H1 (cell line): Measurements from ENCODE around the gene CAPN15. TPM values are rescaled to one million over a fixed set of nuclear protein-coding genes. Genes with fewer than 3 reads are reported as not detected.

Experiments used
- CTCF ChIA-PET: fragments of 300-600 bp; sonication (Branson Sonifier 250); formaldehyde crosslinking; loops from one replicate; lab custom pipeline; 2021; ENCODE audit not compliant: partially characterized antibody; lab: Charles Lee
- POLR2A ChIA-PET: fragments of 300-600 bp; sonication (Branson Sonifier 250); formaldehyde crosslinking; loops from one replicate; lab custom pipeline; 2021; ENCODE audit warnings: inconsistent platforms; ENCODE audit not compliant: partially characterized antibody; lab: Charles Lee
- DNase-seq, 2 experiments: peaks; one replicate each; pipeline versions ENCODE4 v3.0.0 to v3.0.0-alpha.2; 2010 to 2022; ENCODE audit warnings: low spot score in 2 of 2, low read depth in 1 of 2, mixed read lengths in 1 of 2
- FAIRE-seq: peaks from 2 replicates; lab custom pipeline; 2011; peaks lifted over from hg19 to GRCh38; lab: Jason Lieb, UNC
- H2AFZ ChIP-seq: 2 replicates; pipeline ENCODE4 v1.8.1; 2012; ENCODE audit warnings: low read length, inconsistent platforms
- H2AK5ac ChIP-seq: 2 replicates; pipeline ENCODE4 v1.6.1; 2013; ENCODE audit warnings: low read depth, low read length
- H2BK120ac ChIP-seq: replicated peaks from 2 replicates; pipeline ENCODE3; 2013; ENCODE audit warnings: low read depth, low read length, inconsistent platforms
- H2BK12ac ChIP-seq: 2 replicates; pipeline ENCODE4 v1.6.1; 2013; ENCODE audit warnings: low read depth, low read length
- H2BK15ac ChIP-seq: 2 replicates; pipeline ENCODE4 v1.6.1; 2013; ENCODE audit warnings: low read length
- H2BK20ac ChIP-seq: 2 replicates; pipeline ENCODE4 v1.6.1; 2013; ENCODE audit warnings: low read length
- H2BK5ac ChIP-seq: 2 replicates; pipeline ENCODE4 v1.6.1; 2013; ENCODE audit warnings: low read depth, low read length
- H3K14ac ChIP-seq: 2 replicates; pipeline ENCODE4 v1.6.1; 2013; ENCODE audit warnings: inconsistent platforms; ENCODE audit not compliant: insufficient read length
- H3K18ac ChIP-seq: 2 replicates; pipeline ENCODE4 v1.6.1; 2013; ENCODE audit warnings: low read length; ENCODE audit errors: extremely low read depth
- H3K23ac ChIP-seq: 2 replicates; pipeline ENCODE4 v1.6.1; 2013; ENCODE audit warnings: inconsistent platforms; ENCODE audit not compliant: insufficient read length
- H3K23me2 ChIP-seq: 2 replicates; pipeline ENCODE4 v1.6.1; 2013; ENCODE audit warnings: low read depth, low read length
- H3K27ac ChIP-seq: 2 replicates; pipeline ENCODE4 v1.6.1; 2011; ENCODE audit warnings: low read depth, low read length, inconsistent platforms
- H3K27me3 ChIP-seq, 4 experiments: replicated peaks in 1 of 4; 1 replicate in 1 of 4; 2 replicates in 3 of 4; pipeline versions ENCODE4 v1.6.1 to v1.8.1; 2011 to 2013; ENCODE audit warnings: low read length in 3 of 4, mild to moderate bottlenecking in 3 of 4, inconsistent platforms in 2 of 4, mixed read lengths in 2 of 4, moderate library complexity in 1 of 4; ENCODE audit not compliant: control insufficient read depth in 3 of 4, insufficient read depth in 3 of 4; ENCODE audit errors: extremely low read depth in 1 of 4
- H3K36me3 ChIP-seq, 4 experiments: 2 replicates each; pipeline versions ENCODE4 v1.6.1 to v1.8.1; 2011 to 2013; ENCODE audit warnings: mild to moderate bottlenecking in 4 of 4, low read length in 3 of 4, moderate library complexity in 2 of 4, control low read depth in 1 of 4, inconsistent platforms in 1 of 4; ENCODE audit not compliant: insufficient read depth in 4 of 4, control insufficient read depth in 2 of 4
- H3K4ac ChIP-seq: replicated peaks from 2 replicates; pipeline ENCODE3; 2013; ENCODE audit warnings: low read length, low read depth, mixed read lengths, inconsistent platforms; ENCODE audit not compliant: insufficient read length
- H3K4me1 ChIP-seq, 4 experiments: replicated peaks in 1 of 4; 1 replicate in 1 of 4; 2 replicates in 3 of 4; pipeline versions ENCODE4 v1.6.1 to v1.8.1; 2011 to 2013; ENCODE audit warnings: low read length in 3 of 4, inconsistent platforms in 2 of 4, mixed read lengths in 1 of 4; ENCODE audit not compliant: insufficient read depth in 4 of 4, control insufficient read depth in 3 of 4
- H3K4me2 ChIP-seq, 2 experiments: 2 replicates each; pipeline versions ENCODE4 v1.6.1 to v1.8.1; 2011 to 2013; ENCODE audit warnings: low read depth in 2 of 2, low read length in 2 of 2, control low read depth in 1 of 2, inconsistent platforms in 1 of 2, mild to moderate bottlenecking in 1 of 2; ENCODE audit not compliant: insufficient read depth in 1 of 2
- H3K4me3 ChIP-seq, 4 experiments: fragments of 200-600, 300-600 bp in 1 of 4; sonication (generic), shearing (Covaris generic), sonication (Bioruptor Twin) in 1 of 4; 2 replicates each; pipeline versions ENCODE4 v1.5.1 to v1.8.1; 2011 to 2016; ENCODE audit warnings: low read length in 4 of 4, low read depth in 3 of 4, control low read depth in 2 of 4, inconsistent platforms in 2 of 4, mild to moderate bottlenecking in 2 of 4, mixed read lengths in 1 of 4, moderate library complexity in 1 of 4; ENCODE audit not compliant: insufficient read depth in 2 of 4; ENCODE audit errors: extremely low read depth in 1 of 4
- H3K56ac ChIP-seq: replicated peaks from 2 replicates; pipeline ENCODE3; 2013; ENCODE audit warnings: low read depth, mild to moderate bottlenecking, mixed read lengths, low read length, inconsistent platforms; ENCODE audit not compliant: insufficient read length
- H3K79me1 ChIP-seq: 2 replicates; pipeline ENCODE4 v1.6.1; 2013; ENCODE audit warnings: low read depth, low read length, control low read depth
- H3K79me2 ChIP-seq, 2 experiments: 2 replicates each; pipeline versions ENCODE4 v1.6.1 to v1.8.1; 2012 to 2013; ENCODE audit warnings: low read length in 2 of 2, mild to moderate bottlenecking in 2 of 2, inconsistent platforms in 1 of 2; ENCODE audit not compliant: insufficient read depth in 2 of 2, control insufficient read depth in 1 of 2
- H3K9ac ChIP-seq, 4 experiments: replicated peaks in 1 of 4; 1 replicate in 1 of 4; 2 replicates in 3 of 4; pipeline versions ENCODE4 v1.6.1 to v1.8.1; 2011 to 2013; ENCODE audit warnings: low read depth in 3 of 4, low read length in 3 of 4, control low read depth in 2 of 4, mild to moderate bottlenecking in 2 of 4, moderate library complexity in 2 of 4, inconsistent platforms in 1 of 4; ENCODE audit errors: extremely low read depth in 1 of 4
- H3K9me3 ChIP-seq, 2 experiments: 2 replicates each; pipeline versions ENCODE4 v1.6.1 to v1.8.1; 2012 to 2013; ENCODE audit warnings: mild to moderate bottlenecking in 2 of 2, moderate library complexity in 2 of 2, control low read depth in 1 of 2, inconsistent platforms in 1 of 2, low read depth in 1 of 2, low read length in 1 of 2, mixed read lengths in 1 of 2; ENCODE audit not compliant: insufficient read depth in 2 of 2
- H4K20me1 ChIP-seq, 2 experiments: replicated peaks in 1 of 2; 2 replicates each; pipeline versions ENCODE3 to v1.8.1; 2011 to 2013; ENCODE audit warnings: inconsistent platforms in 2 of 2, low read length in 2 of 2, mild to moderate bottlenecking in 1 of 2; ENCODE audit not compliant: insufficient read depth in 2 of 2, control insufficient read depth in 1 of 2
- H4K5ac ChIP-seq: 2 replicates; pipeline ENCODE4 v1.6.1; 2013; ENCODE audit warnings: low read length, low read depth, mixed read lengths, inconsistent platforms; ENCODE audit not compliant: insufficient read length
- H4K8ac ChIP-seq: 2 replicates; pipeline ENCODE4 v1.8.0; 2013; ENCODE audit warnings: mild to moderate bottlenecking, moderate library complexity, low read length, inconsistent platforms; ENCODE audit not compliant: insufficient read depth; ENCODE audit errors: extremely low read depth
- H4K91ac ChIP-seq: replicated peaks from 2 replicates; pipeline ENCODE3; 2013; ENCODE audit warnings: low read length, mixed read lengths, inconsistent platforms; ENCODE audit not compliant: insufficient read length
- RNF2 ChIP-seq: fragments of 200-900, 300-1000 bp; sonication (generic); IDR thresholded peaks from 2 replicates; pipeline ENCODE4 v1.7.1; 2016; ENCODE audit warnings: borderline replicate concordance, low read depth, mild to moderate bottlenecking, antibody characterized with exemption, low read length; ENCODE audit not compliant: poor library complexity, severe bottlenecking; ENCODE audit errors: missing control alignments
- WGBS, 2 experiments: shearing (Covaris generic) in 1 of 2; methylation state at CpG; one replicate each; pipeline versions ENCODE4 v1.1.6 to v1.1.7; 2013 to 2015; ENCODE audit warnings: low lambda C conversion rate in 2 of 2, mixed read lengths in 2 of 2, inconsistent platforms in 1 of 2, low coverage in 1 of 2, missing lambda C conversion rate in 1 of 2; ENCODE audit not compliant: insufficient replicate concordance in 2 of 2, insufficient coverage in 1 of 2, insufficient read length in 1 of 2; ENCODE audit errors: extremely low coverage in 1 of 2, missing lambda C conversion rate in 1 of 2; 5-methylcytosine and 5-hydroxymethylcytosine counted together
- polyA plus RNA-seq, 7 experiments: library from polyadenylated mRNA; depleted of rRNA in 3 of 7; stranded (reverse) in 5 of 7; unstranded in 2 of 7; fragments of >200 nt in 5 of 7; fragments of 200-250 nt in 2 of 7; gene quantifications; 1 replicate in 5 of 7; 2 replicates in 1 of 7; 4 replicates in 1 of 7; pipeline versions ENCODE4 v1.2.1 to v1.2.3, GENCODE V29; 2011 to 2013; ENCODE audit warnings: missing spikeins in 2 of 7, mixed read lengths in 2 of 7
- total RNA-seq: library from RNA; stranded (reverse); fragmentation: NEBNext Ultra II Directional; extraction: Animal tissue kit (Norgen Biotek cat#: 25700); gene quantifications from 2 replicates; pipeline ENCODE4 v1.2.1, GENCODE V29; 2021
- TF ChIP-seq, protein P1 (sequence below): IDR thresholded peaks from 2 replicates; pipeline ENCODE4 v1.6.1; 2012; ENCODE audit warnings: inconsistent platforms

The CAPN15 gene
- total and polyA plus RNA-seq, 2 of the 8 experiments (the other 6 are each of a cell fraction or from before 2014, with no cell fraction given): 38.9 to 76.9 TPM

DNA sequence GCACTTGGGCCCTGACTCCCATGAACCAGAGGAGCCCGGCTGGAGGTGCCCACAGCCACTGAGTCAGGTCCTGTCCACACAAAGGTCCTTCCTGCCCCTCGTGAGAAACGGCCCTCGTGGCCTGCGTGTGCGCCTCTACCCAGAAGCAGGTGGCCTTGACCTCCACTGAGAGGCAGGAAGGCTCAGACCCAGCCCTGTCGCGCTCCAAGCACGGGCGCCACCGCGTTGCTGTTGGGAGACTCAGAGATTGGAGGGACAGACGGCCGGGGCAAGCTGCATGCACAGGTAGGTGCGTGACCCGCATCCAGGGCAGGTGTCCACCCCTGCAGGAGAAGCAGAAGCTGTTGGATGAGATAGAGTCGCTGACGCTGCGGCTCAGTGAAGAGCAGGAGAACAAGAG, 8.1 kb upstream of the CAPN15 start:
- no peak overlapping the region for H3K27ac ChIP-seq
- H3K56ac ChIP-seq: no peak overlapping the region
- H3K4me1 ChIP-seq: peaks cover 0 to 4% (median under 1%) of the 10 kb centered on the region in 4 experiments; a peak in 3 of 7 replicates
- ChIA-PET POLR2A (interaction anchor here (1.0 to 1.8 kb wide), 6 partner anchors 8 to 123 kb away, joined by 3 to 6 read pairs (median 4); partner anchors contain the start of genes CAPN15 and RAB11FIP3), CTCF (interaction anchor here (0.6 to 3.7 kb wide), 22 partner anchors 9 to 457 kb away, joined by 3 to 12 read pairs (median 5); no protein-coding TSS in a partner anchor)
- no peak overlapping the region for H3K4me3 ChIP-seq
- H2BK120ac ChIP-seq: no peak overlapping the region
- H3K23ac ChIP-seq: no peak overlapping the region
- TF ChIP-seq, protein P1, sequence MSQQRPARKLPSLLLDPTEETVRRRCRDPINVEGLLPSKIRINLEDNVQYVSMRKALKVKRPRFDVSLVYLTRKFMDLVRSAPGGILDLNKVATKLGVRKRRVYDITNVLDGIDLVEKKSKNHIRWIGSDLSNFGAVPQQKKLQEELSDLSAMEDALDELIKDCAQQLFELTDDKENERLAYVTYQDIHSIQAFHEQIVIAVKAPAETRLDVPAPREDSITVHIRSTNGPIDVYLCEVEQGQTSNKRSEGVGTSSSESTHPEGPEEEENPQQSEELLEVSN: no peak
- no peak for TF ChIP-seq RNF2
- H3K36me3 ChIP-seq: peaks cover 2 to 10% (median 6%) of the 10 kb centered on the region in 4 experiments; a peak in 5 of 8 replicates
- no peaks in the 10 kb centered on the region for H3K23me2 ChIP-seq
- no peak overlapping the region for H2AFZ ChIP-seq
- H2AK5ac ChIP-seq: no peak overlapping the region
- no peak overlapping the region for H3K14ac ChIP-seq
- H4K20me1 ChIP-seq: peaks cover 0 to 8% of the 10 kb centered on the region in 2 experiments
- no peak overlapping the region for H3K4me2 ChIP-seq
- H2BK5ac ChIP-seq: no peak overlapping the region; the same call in 1 of the 2 replicates
- peak overlapping the region; percentile 74; the same call in 1 of the 2 replicates for H4K8ac ChIP-seq
- no peak overlapping the region for H4K5ac ChIP-seq
- no peaks in the 10 kb centered on the region for H3K27me3 ChIP-seq
- no peaks in the 10 kb centered on the region for H3K9me3 ChIP-seq
- DNase-seq: no peak
- no peaks in the 10 kb centered on the region for H3K79me1 ChIP-seq
- H3K18ac ChIP-seq: no peak overlapping the region
- WGBS, 2 experiments: 94% methylated on average over 19 of the region's 19 CpGs; no CpG with 5 or more reads in 1 of the 2 experiments
- no peak overlapping the region for H4K91ac ChIP-seq
- H3K9ac ChIP-seq: no peak overlapping the region
- no peak overlapping the region for H2BK12ac ChIP-seq
- no peak overlapping the region for H2BK20ac ChIP-seq
- no peak for FAIRE-seq
- no peak overlapping the region for H2BK15ac ChIP-seq
- no peak overlapping the region for H3K4ac ChIP-seq
- no peaks in the 10 kb centered on the region for H3K79me2 ChIP-seq
